ENCODE results near the gene YES1. TPM values are rescaled to one million over a fixed set of nuclear protein-coding genes. Genes with fewer than 3 reads are reported as not detected.

The YES1 gene
- total and polyA plus RNA-seq, 3 donors from 2014 or later: 31.8 to 228 (median 193) TPM

- Histone ChIP-seq H3K9me3 (no peaks in the 10 kb centered on the region), H3K4me1 (no peaks in the 10 kb centered on the region), H3K36me3 (ENCODE audit: low read depth, missing control alignments) (no peaks in the 10 kb centered on the region), H3K27me3 (no peaks in the 10 kb centered on the region), H3K27ac (no peak overlapping the region), H3K4me3 (no peak overlapping the region)
- intact Hi-C loops (cut with DNase I; ENCODE audit: low total_unique reads): no loop called here
- WGBS, 2 donors: 84 to 88% methylated on average over 6 of the region's 6 CpGs
- no peak for TF ChIP-seq CTCF (IDR thresholded peaks at IDR 0.05)
- DNase-seq: no peak
Measured at GRCh38 chr18:827093-827677, 15.1 kb upstream of the YES1 start.

GRCh38 chr18:825891-826585, 14.0 kb upstream of the YES1 start:
- H3K36me3 ChIP-seq (ENCODE audit: low read depth, missing control alignments): no peaks in the 10 kb centered on the region
- H3K4me3 ChIP-seq: no peak overlapping the region
- intact Hi-C loops (cut with DNase I; ENCODE audit: low total_unique reads): no loop called here
- no peaks in the 10 kb centered on the region for H3K9me3 ChIP-seq
- H3K4me1 ChIP-seq: no peaks in the 10 kb centered on the region
- H3K27ac ChIP-seq: no peak overlapping the region
- DNase-seq: no peak
- TF ChIP-seq POLR2A (IDR thresholded peaks at IDR 0.05) (no peak), CTCF (IDR thresholded peaks at IDR 0.05) (no peak)
- no peaks in the 10 kb centered on the region for H3K27me3 ChIP-seq
- 64 to 80% methylated on average over 6 of the region's 6 CpGs for WGBS, 2 donors

- Histone ChIP-seq H3K4me3 (no peak overlapping the region), H3K36me3 (ENCODE audit: low read depth, missing control alignments) (no peaks in the 10 kb centered on the region), H3K27me3 (no peaks in the 10 kb centered on the region), H3K9me3 (no peaks in the 10 kb centered on the region), H3K27ac (no peak overlapping the region), H3K4me1 (no peaks in the 10 kb centered on the region)
- intact Hi-C loops (cut with DNase I; ENCODE audit: low total_unique reads): no loop called here
- TF ChIP-seq POLR2A (IDR thresholded peaks at IDR 0.05) (no peak), CTCF (IDR thresholded peaks at IDR 0.05) (no peak)
- no peak for DNase-seq
- 74 to 80% methylated on average over 2 of the region's 2 CpGs for WGBS, 2 donors
Measured at GRCh38 chr18:824179-824578, 12.1 kb upstream of the YES1 start.

GRCh38 chr18:820591-821165, 8.6 kb upstream of the YES1 start:
- intact Hi-C loops (cut with DNase I; ENCODE audit: low total_unique reads): no loop called here
- Histone ChIP-seq H3K4me3 (no peak overlapping the region), H3K27me3 (no peaks in the 10 kb centered on the region), H3K27ac (no peak overlapping the region), H3K9me3 (no peaks in the 10 kb centered on the region), H3K36me3 (ENCODE audit: low read depth, missing control alignments) (no peaks in the 10 kb centered on the region), H3K4me1 (no peaks in the 10 kb centered on the region)
- TF ChIP-seq CTCF (IDR thresholded peaks at IDR 0.05) (no peak), POLR2A (IDR thresholded peaks at IDR 0.05) (no peak)
- 74 to 80% methylated on average over 4 of the region's 4 CpGs for WGBS, 2 donors
- no peak for DNase-seq

Data from testis (tissue), 3 donors.